Colonic mucosa (tissue), 4 donors: ENCODE results near the gene SNX5. TPM values are rescaled to one million over a fixed set of nuclear protein-coding genes. Genes with fewer than 3 reads are reported as not detected.

Experiments
- DNase-seq: peaks from one replicate; pipeline ENCODE4 v3.0.0-alpha.2; 2020
- H3K27ac ChIP-seq: fragments of 200-600 bp; one replicate; pipeline ENCODE4 v1.8.0; 2021
- H3K27me3 ChIP-seq: fragments of 200-600 bp; one replicate; pipeline ENCODE4 v1.8.0; 2021
- H3K36me3 ChIP-seq: fragments of 200-600 bp; one replicate; pipeline ENCODE4 v1.8.0; 2021
- H3K4me1 ChIP-seq: fragments of 200-600 bp; one replicate; pipeline ENCODE4 v1.8.0; 2021; ENCODE audit warnings: mild to moderate bottlenecking
- H3K4me3 ChIP-seq: fragments of 200-600 bp; one replicate; pipeline ENCODE4 v1.8.0; 2021
- H3K9ac ChIP-seq, 2 donors: one replicate each; pipeline ENCODE4 v1.7.0; 2013; ENCODE audit warnings: control low read depth in 2 of 2, low read depth in 2 of 2, low read length in 2 of 2
- H3K9me3 ChIP-seq: fragments of 200-600 bp; one replicate; pipeline ENCODE4 v1.8.0; 2021
- intact Hi-C: fragments of 100-400 bp; cut with DNase I; formaldehyde crosslinking; loops from one replicate; pipeline ENCODE4 v1.14.1; 2022
- total RNA-seq, 2 donors: library from RNA; stranded (reverse); fragmentation: NEBNext Ultra II Directional in 1 of 2; extraction: Animal tissue kit (Norgen Biotek cat#: 25700) in 1 of 2; gene quantifications; one replicate each; pipeline ENCODE4 v1.2.1, GENCODE V29; 2021
- TF ChIP-seq, protein P1 (sequence below): fragments of 200-600 bp; IDR thresholded peaks from one replicate; pipeline ENCODE4 v1.8.0; 2022; ENCODE audit warnings: antibody characterized with exemption, mild to moderate bottlenecking
- donor health status: healthy.
- donor health status: DM: no; HTN: no; CAD: no.
- donor health status: DM: no; HTN: no; CAD: no.

SNX5 gene
- total RNA-seq, 2 donors from 2014 or later, result 116 to 119 TPM

DNA sequence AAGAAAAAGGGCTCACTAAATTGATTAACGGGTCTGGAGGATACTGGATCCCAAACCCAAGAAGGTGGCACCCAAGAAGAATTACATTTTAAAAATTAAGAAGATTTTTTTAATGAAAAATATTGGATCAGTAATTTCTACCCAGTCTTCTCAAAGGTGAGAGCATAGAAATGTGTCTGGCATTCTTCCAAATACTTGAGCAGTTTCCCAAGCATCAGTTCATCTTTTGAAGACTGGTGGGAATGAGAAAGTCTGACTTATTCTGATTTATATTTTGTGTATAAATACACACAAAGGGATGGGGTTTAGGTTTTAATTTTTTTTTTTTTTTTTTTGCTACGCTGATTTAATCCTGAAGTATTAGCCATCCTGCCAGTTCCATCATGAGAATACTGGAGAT, 3.5 kb upstream of the SNX5 start:
- Histone ChIP-seq H3K4me3 (peak overlapping the region; percentile 78), H3K27ac (no peak overlapping the region), H3K9me3 (no peaks in the 10 kb centered on the region), H3K4me1 (no peaks in the 10 kb centered on the region), H3K9ac (peak overlapping the region in 1 of 2 donors; percentile 95), H3K36me3 (no peaks in the 10 kb centered on the region), H3K27me3 (no peaks in the 10 kb centered on the region)
- intact Hi-C loops, result no loop called here
- no peak for DNase-seq
- TF ChIP-seq, protein P1, sequence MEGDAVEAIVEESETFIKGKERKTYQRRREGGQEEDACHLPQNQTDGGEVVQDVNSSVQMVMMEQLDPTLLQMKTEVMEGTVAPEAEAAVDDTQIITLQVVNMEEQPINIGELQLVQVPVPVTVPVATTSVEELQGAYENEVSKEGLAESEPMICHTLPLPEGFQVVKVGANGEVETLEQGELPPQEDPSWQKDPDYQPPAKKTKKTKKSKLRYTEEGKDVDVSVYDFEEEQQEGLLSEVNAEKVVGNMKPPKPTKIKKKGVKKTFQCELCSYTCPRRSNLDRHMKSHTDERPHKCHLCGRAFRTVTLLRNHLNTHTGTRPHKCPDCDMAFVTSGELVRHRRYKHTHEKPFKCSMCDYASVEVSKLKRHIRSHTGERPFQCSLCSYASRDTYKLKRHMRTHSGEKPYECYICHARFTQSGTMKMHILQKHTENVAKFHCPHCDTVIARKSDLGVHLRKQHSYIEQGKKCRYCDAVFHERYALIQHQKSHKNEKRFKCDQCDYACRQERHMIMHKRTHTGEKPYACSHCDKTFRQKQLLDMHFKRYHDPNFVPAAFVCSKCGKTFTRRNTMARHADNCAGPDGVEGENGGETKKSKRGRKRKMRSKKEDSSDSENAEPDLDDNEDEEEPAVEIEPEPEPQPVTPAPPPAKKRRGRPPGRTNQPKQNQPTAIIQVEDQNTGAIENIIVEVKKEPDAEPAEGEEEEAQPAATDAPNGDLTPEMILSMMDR, result no peak

DNA sequence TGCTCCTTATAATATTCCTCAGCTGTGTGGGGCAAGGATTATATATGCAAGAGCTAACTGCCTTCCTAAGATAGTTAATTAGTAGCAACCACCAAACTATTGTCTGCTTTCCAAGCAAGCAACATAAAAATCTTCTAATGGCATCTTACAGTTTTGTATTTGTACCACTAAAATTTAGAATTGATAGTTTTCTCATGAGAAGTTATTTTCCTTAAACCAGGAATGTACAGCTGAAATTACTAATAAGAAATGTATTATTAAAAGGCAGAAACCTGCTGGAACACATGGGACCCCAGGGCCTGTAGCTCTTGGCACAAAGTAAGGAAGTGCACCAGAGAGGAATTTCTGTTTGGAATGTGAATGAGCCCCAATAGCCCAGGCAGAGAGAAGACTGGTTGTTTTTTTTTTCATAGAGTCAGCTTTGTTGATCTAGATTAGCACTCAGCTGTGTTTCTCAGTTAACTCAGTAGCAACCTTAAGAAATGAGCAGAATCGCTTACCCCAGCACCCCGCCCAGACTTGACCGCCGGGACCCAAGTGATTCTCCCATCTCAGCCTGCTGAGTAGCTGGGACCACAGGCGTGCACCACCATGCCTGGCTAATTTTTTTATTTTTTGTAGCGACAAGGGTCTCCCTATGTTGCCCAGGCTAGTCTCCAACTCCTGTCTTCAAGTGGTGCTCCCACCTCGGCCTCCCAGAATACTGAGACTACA, 2.9 kb upstream of the SNX5 start:
- Histone ChIP-seq H3K9ac (peak overlapping the region in 1 of 2 donors; percentile 95), H3K36me3 (no peaks in the 10 kb centered on the region), H3K4me1 (no peaks in the 10 kb centered on the region), H3K4me3 (peak overlapping the region; percentile 78), H3K27ac (peak overlapping the region; percentile 97), H3K9me3 (no peaks in the 10 kb centered on the region), H3K27me3 (no peaks in the 10 kb centered on the region)
- intact Hi-C loops, result no loop called here
- TF ChIP-seq, protein P1, result no peak
- DNase-seq, result no peak

DNA sequence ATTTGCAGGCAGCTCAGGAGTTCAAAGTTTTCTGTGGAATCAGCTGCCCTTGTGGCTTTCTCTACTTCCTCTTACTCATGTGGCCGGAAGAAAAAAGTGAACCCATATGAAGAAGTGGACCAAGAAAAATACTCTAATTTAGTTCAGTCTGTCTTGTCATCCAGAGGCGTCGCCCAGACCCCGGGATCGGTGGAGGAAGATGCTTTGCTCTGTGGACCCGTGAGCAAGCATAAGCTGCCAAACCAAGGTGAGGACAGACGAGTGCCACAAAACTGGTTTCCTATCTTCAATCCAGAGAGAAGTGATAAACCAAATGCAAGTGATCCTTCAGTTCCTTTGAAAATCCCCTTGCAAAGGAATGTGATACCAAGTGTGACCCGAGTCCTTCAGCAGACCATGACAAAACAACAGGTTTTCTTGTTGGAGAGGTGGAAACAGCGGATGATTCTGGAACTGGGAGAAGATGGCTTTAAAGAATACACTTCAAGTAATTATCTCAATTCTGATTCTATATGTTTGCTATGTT, 1.4 kb upstream of the SNX5 start:
- Histone ChIP-seq H3K9ac (peak overlapping the region; percentile 75 to 95), H3K27ac (peak overlapping the region; percentile 97), H3K4me3 (peak overlapping the region; percentile 78), H3K27me3 (no peaks in the 10 kb centered on the region), H3K9me3 (no peaks in the 10 kb centered on the region), H3K4me1 (no peaks in the 10 kb centered on the region), H3K36me3 (no peaks in the 10 kb centered on the region)
- peak; percentile 60 for DNase-seq
- intact Hi-C loops, result no loop called here
- TF ChIP-seq, protein P1, result no peak

GRCh38 chr20:17969278-17969883, 787 bp upstream of the SNX5 start:
- TF ChIP-seq, protein P1, result no peak
- DNase-seq, result peak; percentile 63
- Histone ChIP-seq H3K36me3 (no peaks in the 10 kb centered on the region), H3K9ac (peak overlapping the region; percentile 79 to 95), H3K9me3 (no peaks in the 10 kb centered on the region), H3K27ac (peak overlapping the region; percentile 97), H3K4me3 (peak overlapping the region; percentile 78), H3K27me3 (no peaks in the 10 kb centered on the region), H3K4me1 (no peaks in the 10 kb centered on the region)
- intact Hi-C loops, result no loop called here

DNA sequence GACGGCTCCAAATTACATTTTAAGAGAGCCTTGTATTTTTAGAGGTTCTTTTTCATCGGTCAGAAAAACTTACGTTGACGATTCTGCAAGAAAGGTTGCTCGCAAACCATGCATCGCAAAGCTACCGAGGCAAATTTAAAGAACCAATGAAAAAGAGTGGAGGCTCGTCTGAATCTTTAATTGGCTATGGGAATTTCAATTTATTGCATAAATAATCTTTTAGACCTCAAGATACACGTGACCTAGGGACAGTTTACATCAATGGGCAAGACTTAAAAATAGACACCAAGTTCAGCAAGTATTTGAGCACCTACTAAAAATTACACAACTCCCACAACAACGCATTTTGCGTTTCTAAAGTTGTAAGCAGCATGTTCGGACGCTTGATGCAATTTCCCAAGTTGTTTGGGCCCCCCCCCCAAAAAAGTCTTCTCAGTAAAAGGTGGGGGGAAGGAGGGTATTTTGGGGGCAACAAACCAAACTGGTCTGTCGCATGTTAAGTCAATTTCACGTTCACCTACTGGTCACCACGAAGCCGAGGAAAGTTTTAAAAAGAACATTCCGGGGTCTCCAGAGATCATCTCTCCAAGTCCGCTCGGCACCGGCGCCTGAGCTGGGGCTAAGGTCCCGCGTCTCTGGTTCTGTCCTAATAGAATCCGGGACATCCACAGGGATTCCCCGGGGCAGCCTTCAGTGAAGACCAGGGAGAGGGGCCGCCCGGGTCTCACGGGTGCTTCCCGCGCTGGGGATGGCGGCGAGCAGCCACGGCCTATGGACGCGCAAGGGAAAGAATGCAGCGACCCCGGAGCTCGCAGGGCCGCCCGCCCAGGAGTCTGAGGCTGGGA, 851 bp downstream of the SNX5 start:
- intact Hi-C loops, result no loop called here
- TF ChIP-seq, protein P1, result no peak
- peak; percentile 49 for DNase-seq
- peak overlapping the region; percentile 78 for H3K4me3 ChIP-seq
- H3K27ac ChIP-seq, result peak overlapping the region; percentile 97
- no peaks in the 10 kb centered on the region for H3K9me3 ChIP-seq
- H3K9ac ChIP-seq, result peak overlapping the region; percentile 94 to 95
- H3K4me1 ChIP-seq, result peaks cover 8% of the 10 kb centered on the region
- no peaks in the 10 kb centered on the region for H3K36me3 ChIP-seq
- no peaks in the 10 kb centered on the region for H3K27me3 ChIP-seq
